WTC11 (cell line): ENCODE measurements around the gene RPL41. TPM values are rescaled to one million over a fixed set of nuclear protein-coding genes. Genes with fewer than 3 reads are reported as not detected.

ENCODE experiments used
- ATAC-seq: fragments of 200-7000 bp; cut with Tn5 transposase; 2 replicates; pipeline ENCODE4 v1.10.0; 2021; ENCODE audit warnings: mild to moderate bottlenecking, moderate library complexity
- CTCF ChIA-PET: fragments of 300-600 bp; sonication (Branson Sonifier 250); formaldehyde crosslinking; loops from one replicate; lab custom pipeline; 2021; ENCODE audit warnings: antibody characterized with exemption; lab: Charles Lee
- POLR2A ChIA-PET: fragments of 350-600 bp; sonication (Branson Sonifier 250); formaldehyde crosslinking; loops from one replicate; lab custom pipeline; 2021; ENCODE audit warnings: antibody characterized with exemption; lab: Charles Lee
- DNase-seq: peaks from one replicate; pipeline ENCODE4 v3.0.0; 2021; ENCODE audit warnings: low spot score
- H3K27ac Mint-ChIP-seq: 2 replicates; pipeline ENCODE4 v1.8.0; 2021; ENCODE audit warnings: mixed read lengths
- H3K27me3 Mint-ChIP-seq: 2 replicates; pipeline ENCODE4 v1.8.0; 2021; ENCODE audit warnings: low read depth, mild to moderate bottlenecking, moderate library complexity, mixed read lengths
- H3K36me3 Mint-ChIP-seq: 2 replicates; pipeline ENCODE4 v1.8.0; 2021; ENCODE audit warnings: mixed read lengths
- H3K4me1 Mint-ChIP-seq: 2 replicates; pipeline ENCODE4 v1.8.0; 2022; ENCODE audit warnings: mixed read lengths
- H3K4me3 Mint-ChIP-seq: 2 replicates; pipeline ENCODE4 v1.8.0; 2021; ENCODE audit warnings: mild to moderate bottlenecking, moderate library complexity, mixed read lengths
- H3K9me3 Mint-ChIP-seq: 2 replicates; pipeline ENCODE4 v1.8.0; 2021; ENCODE audit warnings: mixed read lengths
- ARID4B ChIP-seq: sonication (generic); formaldehyde crosslinking; IDR thresholded peaks from 2 replicates; pipeline ENCODE4 v1.8.0; 2023; ENCODE audit warnings: missing genetic modification reagents, mild to moderate bottlenecking, borderline replicate concordance
- ERG ChIP-seq: fragments of 250-450 bp; sonication (Bioruptor Pico); IDR thresholded peaks from 2 replicates; pipeline ENCODE4 v1.8.0; 2021; ENCODE audit warnings: mild to moderate bottlenecking
- FOXK1 ChIP-seq: sonication (generic); formaldehyde crosslinking; IDR thresholded peaks from 2 replicates; pipeline ENCODE4 v1.8.0; 2022; ENCODE audit warnings: mild to moderate bottlenecking, moderate library complexity, missing genetic modification reagents
- NR3C1 ChIP-seq: sonication (generic); formaldehyde crosslinking; conservative IDR thresholded peaks from 2 replicates; pipeline ENCODE4 v1.8.1; 2023; ENCODE audit warnings: low read depth, mild to moderate bottlenecking, missing genetic modification reagents
- PRRX2 ChIP-seq: fragments of 250-450 bp; sonication (Bioruptor Pico); IDR thresholded peaks from 2 replicates; pipeline ENCODE4 v1.8.0; 2021; ENCODE audit warnings: mild to moderate bottlenecking
- RELA ChIP-seq: sonication (generic); formaldehyde crosslinking; IDR thresholded peaks from 2 replicates; pipeline ENCODE4 v1.8.1; 2022; ENCODE audit warnings: missing genetic modification reagents, mild to moderate bottlenecking, borderline replicate concordance
- USF1 ChIP-seq: sonication (generic); formaldehyde crosslinking; IDR thresholded peaks from 2 replicates; pipeline ENCODE4 v1.8.0; 2022; ENCODE audit warnings: mild to moderate bottlenecking, missing genetic modification reagents
- ZBTB21 ChIP-seq: sonication (generic); formaldehyde crosslinking; IDR thresholded peaks from 2 replicates; pipeline ENCODE4 v1.8.1; 2023; ENCODE audit warnings: mild to moderate bottlenecking, missing genetic modification reagents, borderline replicate concordance
- ZNF416 ChIP-seq: fragments of 250-450 bp; sonication (Bioruptor Pico); IDR thresholded peaks from 2 replicates; pipeline ENCODE4 v1.9.0; 2021; ENCODE audit warnings: mild to moderate bottlenecking, inconsistent platforms
- ZNF425 ChIP-seq: fragments of 250-450 bp; sonication (Bioruptor Pico); conservative IDR thresholded peaks from 2 replicates; pipeline ENCODE4 v1.9.0; 2021; ENCODE audit warnings: mild to moderate bottlenecking
- ZNF532 ChIP-seq: fragments of 250-450 bp; sonication (Bioruptor Pico); IDR thresholded peaks from 2 replicates; pipeline ENCODE4 v1.9.0; 2021; ENCODE audit warnings: mild to moderate bottlenecking, borderline replicate concordance
- ZNF671 ChIP-seq: fragments of 250-450 bp; sonication (Bioruptor Pico); IDR thresholded peaks from 2 replicates; pipeline ENCODE4 v1.8.0; 2021; ENCODE audit warnings: mild to moderate bottlenecking
- total RNA-seq: library from RNA; stranded (reverse); gene quantifications from 3 replicates; pipeline ENCODE4 v1.2.3, GENCODE V29; 2021
- TF ChIP-seq, protein P1 (sequence below): fragments of 250-450 bp; sonication (Bioruptor Pico); IDR thresholded peaks from 2 replicates; pipeline ENCODE4 v1.9.0; 2021; ENCODE audit warnings: moderate library complexity, mild to moderate bottlenecking, inconsistent platforms, borderline replicate concordance
- TF ChIP-seq, protein P2 (sequence below): sonication (generic); formaldehyde crosslinking; IDR thresholded peaks from 2 replicates; pipeline ENCODE4 v1.8.0; 2022; ENCODE audit warnings: mild to moderate bottlenecking, missing genetic modification reagents
- TF ChIP-seq, protein P3 (sequence below): fragments of 250-450 bp; sonication (Bioruptor Pico); IDR thresholded peaks from 2 replicates; pipeline ENCODE4 v1.9.0; 2021; ENCODE audit warnings: mild to moderate bottlenecking

The RPL41 gene
- total RNA-seq, 1 experiment from 2014 or later: 4,004 TPM

- Mint-ChIP-seq H3K4me3 (no peak overlapping the region), H3K27ac (peak overlapping the region; percentile 32), H3K4me1 (peaks cover 43% of the 10 kb centered on the region), H3K9me3 (no peaks in the 10 kb centered on the region), H3K36me3 (peaks cover 81% of the 10 kb centered on the region), H3K27me3 (no peaks in the 10 kb centered on the region)
- ATAC-seq (peak; percentile 5), DNase-seq (no peak)
- POLR2A ChIA-PET: interaction anchor here (0.5 to 7.2 kb wide), 14 partner anchors 8 to 190 kb away, joined by 3 to 104 read pairs (median 4); partner anchors contain the start of genes ERBB3, ESYT1, MYL6B and RAB5B
- CTCF ChIA-PET: interaction anchor here (1.0 to 3.4 kb wide), 6 partner anchors 25 to 95 kb away, joined by 3 to 21 read pairs (median 9); partner anchors contain the start of genes ANKRD52, ESYT1, RNF41 and SMARCC2
- peak; percentile 76; the same call in 1 of the 2 replicates for TF ChIP-seq ZNF416 (CRISPR knock-in tag)
- TF ChIP-seq NR3C1 (CRISPR knock-in tag): no peak
- TF ChIP-seq ZNF532 (CRISPR knock-in tag): peak; percentile 49; the same call in 1 of the 2 replicates
- TF ChIP-seq ZNF671 (CRISPR knock-in tag): peak; percentile 82
- TF ChIP-seq, protein P1, sequence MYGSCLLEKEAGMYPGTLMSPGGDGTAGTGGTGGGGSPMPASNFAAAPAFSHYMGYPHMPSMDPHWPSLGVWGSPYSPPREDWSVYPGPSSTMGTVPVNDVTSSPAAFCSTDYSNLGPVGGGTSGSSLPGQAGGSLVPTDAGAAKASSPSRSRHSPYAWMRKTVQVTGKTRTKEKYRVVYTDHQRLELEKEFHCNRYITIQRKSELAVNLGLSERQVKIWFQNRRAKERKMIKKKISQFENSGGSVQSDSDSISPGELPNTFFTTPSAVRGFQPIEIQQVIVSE: no peak
- peak; percentile 91; the same call in 1 of the 2 replicates for TF ChIP-seq ERG
- TF ChIP-seq ZNF425 (CRISPR knock-in tag): peak; percentile 73
- TF ChIP-seq, protein P2, sequence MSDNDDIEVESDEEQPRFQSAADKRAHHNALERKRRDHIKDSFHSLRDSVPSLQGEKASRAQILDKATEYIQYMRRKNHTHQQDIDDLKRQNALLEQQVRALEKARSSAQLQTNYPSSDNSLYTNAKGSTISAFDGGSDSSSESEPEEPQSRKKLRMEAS: no peak
- no peak for TF ChIP-seq ZBTB21 (CRISPR knock-in tag)
- TF ChIP-seq, protein P3, sequence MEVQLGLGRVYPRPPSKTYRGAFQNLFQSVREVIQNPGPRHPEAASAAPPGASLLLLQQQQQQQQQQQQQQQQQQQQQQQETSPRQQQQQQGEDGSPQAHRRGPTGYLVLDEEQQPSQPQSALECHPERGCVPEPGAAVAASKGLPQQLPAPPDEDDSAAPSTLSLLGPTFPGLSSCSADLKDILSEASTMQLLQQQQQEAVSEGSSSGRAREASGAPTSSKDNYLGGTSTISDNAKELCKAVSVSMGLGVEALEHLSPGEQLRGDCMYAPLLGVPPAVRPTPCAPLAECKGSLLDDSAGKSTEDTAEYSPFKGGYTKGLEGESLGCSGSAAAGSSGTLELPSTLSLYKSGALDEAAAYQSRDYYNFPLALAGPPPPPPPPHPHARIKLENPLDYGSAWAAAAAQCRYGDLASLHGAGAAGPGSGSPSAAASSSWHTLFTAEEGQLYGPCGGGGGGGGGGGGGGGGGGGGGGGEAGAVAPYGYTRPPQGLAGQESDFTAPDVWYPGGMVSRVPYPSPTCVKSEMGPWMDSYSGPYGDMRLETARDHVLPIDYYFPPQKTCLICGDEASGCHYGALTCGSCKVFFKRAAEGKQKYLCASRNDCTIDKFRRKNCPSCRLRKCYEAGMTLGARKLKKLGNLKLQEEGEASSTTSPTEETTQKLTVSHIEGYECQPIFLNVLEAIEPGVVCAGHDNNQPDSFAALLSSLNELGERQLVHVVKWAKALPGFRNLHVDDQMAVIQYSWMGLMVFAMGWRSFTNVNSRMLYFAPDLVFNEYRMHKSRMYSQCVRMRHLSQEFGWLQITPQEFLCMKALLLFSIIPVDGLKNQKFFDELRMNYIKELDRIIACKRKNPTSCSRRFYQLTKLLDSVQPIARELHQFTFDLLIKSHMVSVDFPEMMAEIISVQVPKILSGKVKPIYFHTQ (CRISPR knock-in tag): peak; percentile 86
These were observed 47.3 kb downstream of the RPL41 start for GRCh38 chr12:56163533-56164344.

DNA sequence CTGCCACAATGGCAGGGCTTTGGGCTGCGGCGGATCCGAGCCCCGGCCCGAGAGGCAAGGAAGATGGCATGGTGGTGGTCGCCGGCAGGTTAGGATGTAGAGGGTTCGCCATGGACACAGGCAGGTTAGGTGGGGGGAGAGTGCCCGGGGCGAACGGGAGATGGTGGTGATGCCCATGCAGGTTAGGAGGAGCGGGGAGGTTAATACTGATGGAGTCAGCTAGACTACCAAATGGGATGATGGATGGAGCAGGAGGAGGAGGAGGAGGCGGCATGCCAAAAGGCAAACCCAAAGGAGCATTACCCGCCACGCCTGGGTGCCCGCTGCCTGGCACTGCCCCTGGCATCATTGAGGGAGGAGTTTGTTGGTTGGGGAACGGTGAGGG lies 47.9 kb downstream of the RPL41 start:
- ATAC-seq (no peak), DNase-seq (no peak)
- Mint-ChIP-seq H3K9me3 (no peaks in the 10 kb centered on the region), H3K27ac (no peak overlapping the region), H3K4me3 (no peak overlapping the region), H3K27me3 (no peaks in the 10 kb centered on the region), H3K4me1 (peaks cover 38% of the 10 kb centered on the region), H3K36me3 (peaks cover 81% of the 10 kb centered on the region)
- ChIA-PET CTCF (interaction anchor here (1.1 kb wide), 1 partner anchor 94 kb away, joined by 3 read pairs; the partner anchor contains the start of gene ANKRD52), POLR2A (interaction anchor here (1.3 to 7.2 kb wide), 7 partner anchors 8 to 93 kb away, joined by 3 to 104 read pairs (median 9); partner anchors contain the start of genes ESYT1, RNF41 and SMARCC2)
- TF ChIP-seq USF1 (CRISPR knock-in tag) (no peak), PRRX2 (CRISPR knock-in tag) (peak; percentile 50; the same call in 1 of the 2 replicates), FOXK1 (no peak), ARID4B (CRISPR knock-in tag) (no peak), RELA (CRISPR knock-in tag) (no peak), ZNF416 (CRISPR knock-in tag) (no peak)
